IMR-90 (cell line): ENCODE results near the gene XKR7. TPM values are rescaled to one million over a fixed set of nuclear protein-coding genes. Genes with fewer than 3 reads are reported as not detected.

Experiments used
- ATAC-seq: fragments of 200-7000 bp; cut with Tn5 transposase; 2 replicates; pipeline ENCODE4 v1.9.1; 2020; ENCODE audit warnings: low read depth, mild to moderate bottlenecking, moderate library complexity
- BruUV-seq: library from RNA; stranded (reverse); fragments of 400-500 nt; replicated peaks from 2 replicates; lab custom pipeline; 2021; lab: Mats Ljungman, UMichigan
- CTCF ChIA-PET: fragments of 300-600 bp; formaldehyde crosslinking; extraction: SDS; loops from one replicate; lab custom pipeline; 2021; ENCODE audit warnings: antibody characterized with exemption; lab: Yijun Ruan, JAX
- POLR2A ChIA-PET: fragments of 300-600 bp; sonication (Branson Sonifier 250); formaldehyde crosslinking; loops from one replicate; lab custom pipeline; 2022; ENCODE audit warnings: antibody characterized with exemption; ENCODE audit not compliant: unreplicated experiment; lab: Charles Lee
- DNase-seq: peaks from one replicate; pipeline ENCODE4 v3.0.0; 2013
- H2AFZ ChIP-seq: replicated peaks from 2 replicates; pipeline ENCODE3; 2013; ENCODE audit warnings: low read length, mild to moderate bottlenecking; ENCODE audit not compliant: poor library complexity
- H2AK5ac ChIP-seq: 2 replicates; pipeline ENCODE4 v1.6.1; 2013; ENCODE audit warnings: low read depth, low read length, inconsistent platforms
- H2AK9ac ChIP-seq: replicated peaks from 2 replicates; pipeline ENCODE3; 2013; ENCODE audit warnings: mild to moderate bottlenecking, low read depth, low read length, moderate library complexity; ENCODE audit not compliant: poor library complexity
- H2BK120ac ChIP-seq: 2 replicates; pipeline ENCODE4 v1.6.1; 2013; ENCODE audit warnings: low read depth, low read length, inconsistent platforms
- H2BK15ac ChIP-seq: 3 replicates; pipeline ENCODE4 v1.6.1; 2013; ENCODE audit warnings: low read depth, low read length, inconsistent platforms
- H2BK20ac ChIP-seq: 2 replicates; pipeline ENCODE4 v1.6.1; 2013; ENCODE audit warnings: low read depth, mild to moderate bottlenecking, inconsistent platforms, low read length, moderate library complexity
- H2BK5ac ChIP-seq: 2 replicates; pipeline ENCODE4 v1.6.1; 2013; ENCODE audit warnings: mild to moderate bottlenecking, low read depth, low read length, inconsistent platforms; ENCODE audit not compliant: poor library complexity, severe bottlenecking
- H3K14ac ChIP-seq: replicated peaks from 2 replicates; pipeline ENCODE4 v1.6.1; 2013; ENCODE audit warnings: low read depth, low read length, inconsistent platforms
- H3K18ac ChIP-seq: 2 replicates; pipeline ENCODE4 v1.6.1; 2013; ENCODE audit warnings: low read depth, low read length, control low read depth
- H3K23ac ChIP-seq: 2 replicates; pipeline ENCODE4 v1.6.1; 2013; ENCODE audit warnings: low read depth, low read length, inconsistent platforms
- H3K27ac ChIP-seq: 2 replicates; pipeline ENCODE4 v1.5.1; 2013; ENCODE audit warnings: mild to moderate bottlenecking, control low read depth, low read length; ENCODE audit not compliant: insufficient read depth
- H3K27me3 ChIP-seq: 2 replicates; pipeline ENCODE4 v1.6.1; 2013; ENCODE audit warnings: low read length; ENCODE audit not compliant: control insufficient read depth, insufficient read depth
- H3K36me3 ChIP-seq: 2 replicates; pipeline ENCODE4 v1.6.1; 2013; ENCODE audit warnings: low read length, mixed read lengths; ENCODE audit not compliant: control insufficient read depth, insufficient read depth
- H3K4ac ChIP-seq: 2 replicates; pipeline ENCODE4 v1.6.1; 2013; ENCODE audit warnings: low read depth, low read length, inconsistent platforms
- H3K4me1 ChIP-seq: 2 replicates; pipeline ENCODE4 v1.6.1; 2013; ENCODE audit warnings: low read length, mixed read lengths; ENCODE audit not compliant: control insufficient read depth, insufficient read depth
- H3K4me2 ChIP-seq: 2 replicates; pipeline ENCODE4 v1.6.1; 2013; ENCODE audit warnings: low read depth, mild to moderate bottlenecking, control low read depth, low read length, moderate library complexity
- H3K4me3 ChIP-seq: 2 replicates; pipeline ENCODE4 v1.5.1; 2013; ENCODE audit warnings: low read depth, mild to moderate bottlenecking, control low read depth, low read length, moderate library complexity; ENCODE audit not compliant: insufficient read depth
- H3K56ac ChIP-seq: 2 replicates; pipeline ENCODE4 v1.6.1; 2013; ENCODE audit warnings: low read length, inconsistent platforms; ENCODE audit not compliant: insufficient read depth; ENCODE audit errors: extremely low read depth
- H3K79me1 ChIP-seq, 2 experiments: 2 replicates each; pipeline ENCODE4 v1.6.1; 2013; ENCODE audit warnings: low read length in 2 of 2, inconsistent platforms in 1 of 2, low read depth in 1 of 2
- H3K9ac ChIP-seq: 2 replicates; pipeline ENCODE4 v1.6.1; 2013; ENCODE audit warnings: low read depth, low read length, control low read depth
- H3K9me1 ChIP-seq: 2 replicates; pipeline ENCODE4 v1.6.1; 2013; ENCODE audit warnings: low read length, inconsistent platforms; ENCODE audit not compliant: insufficient read depth
- H3K9me3 ChIP-seq: 2 replicates; pipeline ENCODE4 v1.6.1; 2013; ENCODE audit warnings: low read length; ENCODE audit not compliant: control insufficient read depth, insufficient read depth
- H4K20me1 ChIP-seq: 2 replicates; pipeline ENCODE4 v1.6.1; 2013; ENCODE audit warnings: low read length, inconsistent platforms; ENCODE audit not compliant: insufficient read depth
- H4K5ac ChIP-seq: 2 replicates; pipeline ENCODE4 v1.6.1; 2013; ENCODE audit warnings: mild to moderate bottlenecking, low read depth, low read length, control low read depth
- H4K8ac ChIP-seq, 2 experiments: 2 replicates each; pipeline ENCODE4 v1.6.1; 2013; ENCODE audit warnings: low read depth in 2 of 2, low read length in 2 of 2, control low read depth in 1 of 2, inconsistent platforms in 1 of 2
- H4K91ac ChIP-seq: 2 replicates; pipeline ENCODE4 v1.6.1; 2013; ENCODE audit warnings: low read depth, low read length, inconsistent platforms; ENCODE audit not compliant: insufficient read depth
- BHLHE40 ChIP-seq: fragments of 150-350 bp; IDR thresholded peaks from 2 replicates; pipeline ENCODE4 v1.6.1; 2016; ENCODE audit warnings: mild to moderate bottlenecking, low read depth, low read length
- CEBPB ChIP-seq: IDR thresholded peaks from 2 replicates; pipeline ENCODE4 v1.6.1; 2012; ENCODE audit warnings: low read depth, low read length, improper control_type of control experiment
- CHD1 ChIP-seq: IDR thresholded peaks from 2 replicates; pipeline ENCODE4 v1.6.1; 2012; ENCODE audit warnings: low read depth, low read length, improper control_type of control experiment
- CTCF ChIP-seq: conservative IDR thresholded peaks from 2 replicates; pipeline ENCODE4 v1.5.1; 2012; ENCODE audit warnings: mild to moderate bottlenecking, low read depth, low read length, improper control_type of control experiment
- ELK1 ChIP-seq: fragments of 150-350 bp; IDR thresholded peaks from 2 replicates; pipeline ENCODE4 v1.6.1; 2016; ENCODE audit warnings: low read depth, mild to moderate bottlenecking, low read length, moderate library complexity, borderline replicate concordance
- FOS ChIP-seq: fragments of 150-350 bp; IDR thresholded peaks from 2 replicates; pipeline ENCODE4 v1.6.1; 2016; ENCODE audit warnings: low read depth, low read length
- MAFK ChIP-seq: IDR thresholded peaks from 2 replicates; pipeline ENCODE4 v1.6.1; 2012; ENCODE audit warnings: low read depth, low read length, improper control_type of control experiment
- MXI1 ChIP-seq: IDR thresholded peaks from 2 replicates; pipeline ENCODE4 v1.6.1; 2012; ENCODE audit warnings: low read depth, mild to moderate bottlenecking, low read length, moderate library complexity, borderline replicate concordance
- NFE2L2 ChIP-seq: fragments of 150-350 bp; IDR thresholded peaks from 2 replicates; pipeline ENCODE4 v1.6.1; 2016; ENCODE audit warnings: low read depth, mild to moderate bottlenecking, low read length
- POLR2A ChIP-seq: IDR thresholded peaks from 2 replicates; pipeline ENCODE4 v1.6.1; 2012; ENCODE audit warnings: mild to moderate bottlenecking, low read depth, low read length
- RAD21 ChIP-seq: IDR thresholded peaks from 2 replicates; pipeline ENCODE4 v1.6.1; 2012; ENCODE audit warnings: low read length, improper control_type of control experiment
- RCOR1 ChIP-seq: IDR thresholded peaks from 2 replicates; pipeline ENCODE4 v1.6.1; 2012; ENCODE audit warnings: mild to moderate bottlenecking, low read length, improper control_type of control experiment; ENCODE audit not compliant: insufficient replicate concordance
- RFX5 ChIP-seq: IDR thresholded peaks from 2 replicates; pipeline ENCODE4 v1.8.0; 2012; ENCODE audit warnings: low read depth, mild to moderate bottlenecking, low read length, moderate library complexity
- SMC3 ChIP-seq: fragments of 150-350 bp; IDR thresholded peaks from 2 replicates; pipeline ENCODE4 v1.6.1; 2016; ENCODE audit warnings: low read depth, mild to moderate bottlenecking, antibody characterized with exemption, low read length, moderate library complexity
- USF2 ChIP-seq: fragments of 150-350 bp; IDR thresholded peaks from 2 replicates; pipeline ENCODE4 v1.6.1; 2017; ENCODE audit warnings: mild to moderate bottlenecking, antibody characterized with exemption, low read length, low read depth
- WGBS, 2 experiments: methylation state at CpG; one replicate each; pipeline versions ENCODE4 v1.1.5 to v1.1.7; 2013; ENCODE audit warnings: missing lambda C conversion rate in 2 of 2; ENCODE audit not compliant: insufficient read length in 1 of 2; ENCODE audit errors: extremely low coverage in 2 of 2; 5-methylcytosine and 5-hydroxymethylcytosine counted together
- dilution Hi-C: fragments of 300-500 bp; cut with HindIII; formaldehyde crosslinking; loops from one replicate; pipeline ENCODE4 v1.14.3; 2018; ENCODE audit warnings: low sequenced_read_pairs; ENCODE audit not compliant: unreplicated experiment
- in situ Hi-C: fragments of 300-500 bp; cut with MboI; formaldehyde crosslinking; loops from 3 replicates; pipeline ENCODE4 v1.14.3; 2019; ENCODE audit warnings: low sequenced_read_pairs, inconsistent platforms, mixed read lengths
- intact Hi-C: fragments of 100-400 bp; cut with micrococcal nuclease; formaldehyde crosslinking; loops from 2 replicates; pipeline ENCODE4 v1.10.0; 2022
- polyA plus RNA-seq, 3 experiments: library from polyadenylated mRNA; depleted of rRNA; stranded (reverse); fragments of >200 nt; gene quantifications; 2 replicates each; pipeline ENCODE4 v1.2.3, GENCODE V29; 2012; ENCODE audit warnings: low replicate concordance in 1 of 3
- total RNA-seq: library from RNA; depleted of rRNA; stranded (reverse); fragments of >200 nt; gene quantifications from 2 replicates; pipeline ENCODE4 v1.2.3, GENCODE V29; 2012

XKR7 gene
- total and polyA plus RNA-seq, 2 of the 4 experiments (the other 2 are of a cell fraction), result not detected

- no peak overlapping the region for H3K4me2 ChIP-seq
- no TSS peak for BruUV-seq
- CTCF ChIA-PET, result no interaction called here
These were observed 83.1 kb downstream of the XKR7 start for GRCh38 chr20:32050851-32051556.

More at GRCh38 chr20:32050851-32051556, 83.1 kb downstream of the XKR7 start:
- Histone ChIP-seq H3K4ac (no peak overlapping the region), H3K4me3 (no peak overlapping the region), H3K9ac (no peak overlapping the region), H3K27me3 (peaks cover 58% of the 10 kb centered on the region), H2AK9ac (no peak overlapping the region), H3K56ac (no peak overlapping the region), H3K18ac (no peak overlapping the region), H3K36me3 (no peaks in the 10 kb centered on the region), H3K4me1 (no peaks in the 10 kb centered on the region), H2BK20ac (no peak overlapping the region), H2BK120ac (no peak overlapping the region), H4K91ac (no peak overlapping the region), H4K20me1 (no peaks in the 10 kb centered on the region), H2AFZ (no peak overlapping the region), H3K23ac (no peak overlapping the region), H3K14ac (no peak overlapping the region), H4K8ac (no peak overlapping the region), H3K9me3 (peaks cover 7% of the 10 kb centered on the region), H3K9me1 (no peaks in the 10 kb centered on the region), H3K27ac (no peak overlapping the region), H3K79me1 (no peaks in the 10 kb centered on the region), H2AK5ac (no peak overlapping the region), H2BK15ac (no peak overlapping the region), H2BK5ac (no peak overlapping the region), H4K5ac (no peak overlapping the region)
- DNase-seq (no peak), ATAC-seq (no peak)
- WGBS, 2 experiments, result 4% methylated on average over 5 of the region's 17 CpGs; no CpG with 5 or more reads in 1 of the 2 experiments
- dilution Hi-C loops, result no loop called here
- POLR2A ChIA-PET, result no interaction called here
- intact Hi-C loops, result no loop called here
- in situ Hi-C loops, result no loop called here
- TF ChIP-seq POLR2A (no peak), FOS (no peak), CHD1 (no peak), ELK1 (no peak), MXI1 (no peak), RFX5 (no peak), RAD21 (no peak), USF2 (no peak), NFE2L2 (no peak), BHLHE40 (no peak), CTCF (no peak), SMC3 (no peak), MAFK (no peak), CEBPB (no peak), RCOR1 (no peak)
